Nasal cavity respiratory epithelium epithelial cell of viscerocranial mucosa (primary cell): ENCODE results near the gene VSIG2. TPM values are rescaled to one million over a fixed set of nuclear protein-coding genes. Genes with fewer than 3 reads are reported as not detected.

Source experiments
- total RNA-seq: library from RNA; depleted of rRNA; stranded (reverse); fragments of >200 nt; gene quantifications from 2 replicates; pipeline ENCODE4 v1.2.3, GENCODE V29; 2014

VSIG2 gene, protein sequence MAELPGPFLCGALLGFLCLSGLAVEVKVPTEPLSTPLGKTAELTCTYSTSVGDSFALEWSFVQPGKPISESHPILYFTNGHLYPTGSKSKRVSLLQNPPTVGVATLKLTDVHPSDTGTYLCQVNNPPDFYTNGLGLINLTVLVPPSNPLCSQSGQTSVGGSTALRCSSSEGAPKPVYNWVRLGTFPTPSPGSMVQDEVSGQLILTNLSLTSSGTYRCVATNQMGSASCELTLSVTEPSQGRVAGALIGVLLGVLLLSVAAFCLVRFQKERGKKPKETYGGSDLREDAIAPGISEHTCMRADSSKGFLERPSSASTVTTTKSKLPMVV
- total RNA-seq = under 0.01 and 1.3 TPM in 2 replicates

DNA sequence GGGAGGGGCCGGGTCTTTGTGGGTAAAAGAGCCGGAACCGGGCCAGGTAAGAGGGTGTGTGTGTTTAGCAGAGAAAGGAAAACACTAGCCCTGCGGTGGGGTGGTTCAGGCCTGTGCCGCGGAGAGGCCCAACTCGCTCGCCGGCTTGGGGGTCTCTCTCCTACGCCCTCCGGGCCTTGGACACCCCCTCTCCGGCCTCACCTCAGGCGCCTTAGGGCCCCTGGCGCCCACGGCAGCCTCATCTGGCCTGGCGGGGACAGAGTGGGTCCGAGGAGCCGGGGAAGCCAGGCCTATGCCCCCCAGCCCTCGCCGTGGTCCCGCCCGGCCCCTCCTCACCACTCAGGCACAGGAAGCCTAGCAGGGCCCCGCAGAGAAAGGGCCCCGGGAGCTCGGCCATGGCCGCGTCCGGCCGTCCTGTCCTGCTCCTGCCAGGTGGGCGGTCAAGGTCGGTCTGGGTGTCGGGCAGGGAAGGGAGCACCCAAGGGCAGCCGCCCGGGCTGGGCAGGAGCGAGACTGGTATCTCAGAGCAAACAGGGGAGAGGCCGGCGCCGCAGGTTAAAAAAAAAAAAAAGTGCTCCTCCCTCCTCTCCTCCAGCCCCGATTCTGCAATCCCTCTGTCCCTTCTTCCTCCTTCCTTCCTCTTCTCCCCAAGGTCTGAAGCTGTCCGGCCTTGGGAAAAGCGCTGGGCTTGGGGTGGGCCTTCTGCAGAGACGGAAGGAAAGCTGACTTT is at the start of gene VSIG2:
TSS of gene VSIG2 (minus strand) at position 515 of the 730 bp plus-strand sequence. CDS start at position 397, 118 bp downstream.

GRCh38 chr11:124800226-124800929 is 48.3 kb upstream of the VSIG2 start, which contains the start of gene MSANTD2:
MSANTD2 (minus strand) TSS chr11:124800406; CDS start chr11:124800380, 26 bp downstream.

GRCh38 chr11:124762105-124762623 is 10.1 kb upstream of the VSIG2 start, which contains the start of gene ESAM:
ESAM (minus strand) TSS chr11:124762290; CDS start chr11:124762154, 136 bp downstream.

DNA sequence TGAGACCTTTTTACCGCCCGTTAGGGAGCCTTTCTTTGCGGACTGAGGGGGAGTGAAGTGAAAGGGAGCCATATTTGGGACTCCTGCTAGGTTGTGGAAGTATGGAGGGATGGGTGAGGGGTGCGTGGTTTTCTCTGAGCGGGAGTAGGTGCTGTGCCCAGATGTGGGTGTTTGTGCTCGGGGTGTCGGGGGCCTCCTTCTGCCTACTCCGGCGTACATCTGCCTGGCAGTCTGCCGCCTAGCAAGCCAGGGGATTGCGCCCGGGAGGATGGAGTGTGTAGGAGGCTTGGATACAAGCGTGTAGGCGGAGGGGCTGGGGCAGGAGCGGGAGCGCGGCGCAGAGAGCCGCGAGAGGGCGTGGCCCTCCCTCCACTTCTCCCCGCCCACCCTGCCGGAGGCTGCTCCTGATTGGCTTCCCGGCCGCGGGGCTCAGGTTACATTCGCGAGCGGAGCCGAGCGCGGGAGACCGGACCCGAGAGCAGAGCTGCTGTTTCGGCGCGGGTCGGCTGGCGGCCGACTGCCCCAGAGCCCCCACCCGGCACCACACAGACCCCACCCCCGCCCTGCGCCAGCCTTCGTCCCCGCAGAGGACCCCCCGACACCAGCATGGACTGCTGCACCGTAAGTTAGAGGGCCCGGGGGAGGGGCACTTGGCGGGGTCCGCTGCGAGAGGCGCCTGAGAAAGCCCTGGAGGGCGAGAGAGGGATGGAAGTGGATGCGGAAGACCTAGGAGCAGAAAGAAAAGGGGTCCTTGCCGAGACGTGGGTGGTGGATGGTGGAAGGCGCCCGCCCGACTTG is 12.4 kb downstream of the VSIG2 start, which contains the start of gene NRGN:
TSS of gene NRGN (plus strand) at position 464 of the 798 bp plus-strand sequence. CDS start at position 607, 143 bp downstream.

Other genes with a start within 250 kb of the VSIG2 start
- not detected in 2 replicates for gene OR8B12, start 208.6 kb downstream of the VSIG2 start, total RNA-seq
- gene OR8A1, start 182.3 kb downstream of the VSIG2 start, total RNA-seq = not detected in 2 replicates
- not detected in 2 replicates for gene PANX3, start 140.8 kb downstream of the VSIG2 start, total RNA-seq
- gene TBRG1, start 129.4 kb downstream of the VSIG2 start, total RNA-seq = 28.4 and 38.9 TPM in 2 replicates
- 10.3 and 31.5 TPM in 2 replicates for gene SIAE, start 78.5 kb downstream of the VSIG2 start, total RNA-seq
- gene SPA17, start 78.4 kb downstream of the VSIG2 start, total RNA-seq = 2.4 and 4.1 TPM in 2 replicates
- not detected in 2 replicates for gene NRGN, start 12.3 kb downstream of the VSIG2 start, total RNA-seq
- under 0.01 and 0.07 TPM in 2 replicates for gene ESAM, start 10.0 kb upstream of the VSIG2 start, total RNA-seq
- 1.7 and 5.5 TPM in 2 replicates for gene MSANTD2, start 48.2 kb upstream of the VSIG2 start, total RNA-seq
- 8.5 and 56.0 TPM in 2 replicates for gene ROBO3, start 113.2 kb upstream of the VSIG2 start, total RNA-seq
- under 0.01 TPM in 1 of 2 replicates, not detected in the other for gene ROBO4, start 145.6 kb upstream of the VSIG2 start, total RNA-seq
- not detected in 2 replicates for gene HEPN1, start 167.0 kb upstream of the VSIG2 start, total RNA-seq
- gene HEPACAM, start 183.8 kb upstream of the VSIG2 start, total RNA-seq = not detected in 2 replicates
- 1.00 and 3.1 TPM in 2 replicates for gene CCDC15, start 201.9 kb upstream of the VSIG2 start, total RNA-seq